ENCODE measurements around the gene ERC2.

The ERC2 gene

GRCh38 chr3:55770077-55770476 is 698.2 kb downstream of the ERC2 start:
- H3F3A ChIP-seq (ENCODE audit: insufficient read depth, low read length): no peaks in the 10 kb centered on the region
- H3K4me1 ChIP-seq (ENCODE audit: insufficient read depth, low read length, severe bottlenecking): peaks cover under 1% of the 10 kb centered on the region
- H3K4me2 ChIP-seq (ENCODE audit: low read length): no peak overlapping the region
- no peak overlapping the region for H2AFZ ChIP-seq (ENCODE audit: low read length)
- no peak overlapping the region for H3K9ac ChIP-seq (ENCODE audit: low read length)
- no peaks in the 10 kb centered on the region for H3K9me2 ChIP-seq (ENCODE audit: low read depth, low read length)
- no peaks in the 10 kb centered on the region for H3K9me3 ChIP-seq (ENCODE audit: low read length)
- no peaks in the 10 kb centered on the region for H3K27me3 ChIP-seq (ENCODE audit: insufficient read depth, low read length)
- H3K36me3 ChIP-seq (ENCODE audit: insufficient read depth, low read length): no peaks in the 10 kb centered on the region
- no peaks in the 10 kb centered on the region for H3K79me2 ChIP-seq (ENCODE audit: insufficient read depth, low read length)
- H4K20me1 ChIP-seq (ENCODE audit: insufficient read depth, low read length): no peaks in the 10 kb centered on the region
- H3K4me3 ChIP-seq (ENCODE audit: low read depth, low read length, poor library complexity, severe bottlenecking): no peak overlapping the region
- no peak overlapping the region for H3K27ac ChIP-seq (ENCODE audit: low read depth, low read length, poor library complexity, severe bottlenecking)
- TF ChIP-seq, protein P1, sequence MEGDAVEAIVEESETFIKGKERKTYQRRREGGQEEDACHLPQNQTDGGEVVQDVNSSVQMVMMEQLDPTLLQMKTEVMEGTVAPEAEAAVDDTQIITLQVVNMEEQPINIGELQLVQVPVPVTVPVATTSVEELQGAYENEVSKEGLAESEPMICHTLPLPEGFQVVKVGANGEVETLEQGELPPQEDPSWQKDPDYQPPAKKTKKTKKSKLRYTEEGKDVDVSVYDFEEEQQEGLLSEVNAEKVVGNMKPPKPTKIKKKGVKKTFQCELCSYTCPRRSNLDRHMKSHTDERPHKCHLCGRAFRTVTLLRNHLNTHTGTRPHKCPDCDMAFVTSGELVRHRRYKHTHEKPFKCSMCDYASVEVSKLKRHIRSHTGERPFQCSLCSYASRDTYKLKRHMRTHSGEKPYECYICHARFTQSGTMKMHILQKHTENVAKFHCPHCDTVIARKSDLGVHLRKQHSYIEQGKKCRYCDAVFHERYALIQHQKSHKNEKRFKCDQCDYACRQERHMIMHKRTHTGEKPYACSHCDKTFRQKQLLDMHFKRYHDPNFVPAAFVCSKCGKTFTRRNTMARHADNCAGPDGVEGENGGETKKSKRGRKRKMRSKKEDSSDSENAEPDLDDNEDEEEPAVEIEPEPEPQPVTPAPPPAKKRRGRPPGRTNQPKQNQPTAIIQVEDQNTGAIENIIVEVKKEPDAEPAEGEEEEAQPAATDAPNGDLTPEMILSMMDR (IDR thresholded peaks at IDR 0.05; ENCODE audit: low read length): no peak
- TF ChIP-seq EZH2 (IDR thresholded peaks at IDR 0.05; ENCODE audit: borderline replicate concordance, low read length): no peak

GRCh38 chr3:55766753-55767152 is 701.5 kb downstream of the ERC2 start:
- H3K4me3 ChIP-seq (ENCODE audit: low read depth, low read length, poor library complexity, severe bottlenecking): no peak overlapping the region
- H3K9me2 ChIP-seq (ENCODE audit: low read depth, low read length): no peaks in the 10 kb centered on the region
- no peak overlapping the region for H3K4me2 ChIP-seq (ENCODE audit: low read length)
- H2AFZ ChIP-seq (ENCODE audit: low read length): no peak overlapping the region
- no peak overlapping the region for H3K27ac ChIP-seq (ENCODE audit: low read depth, low read length, poor library complexity, severe bottlenecking)
- H3K9me3 ChIP-seq (ENCODE audit: low read length): no peaks in the 10 kb centered on the region
- H3K36me3 ChIP-seq (ENCODE audit: insufficient read depth, low read length): no peaks in the 10 kb centered on the region
- H3K27me3 ChIP-seq (ENCODE audit: insufficient read depth, low read length): no peaks in the 10 kb centered on the region
- no peaks in the 10 kb centered on the region for H4K20me1 ChIP-seq (ENCODE audit: insufficient read depth, low read length)
- no peaks in the 10 kb centered on the region for H3F3A ChIP-seq (ENCODE audit: insufficient read depth, low read length)
- no peak overlapping the region for H3K9ac ChIP-seq (ENCODE audit: low read length)
- H3K79me2 ChIP-seq (ENCODE audit: insufficient read depth, low read length): no peaks in the 10 kb centered on the region
- peaks cover 6% of the 10 kb centered on the region for H3K4me1 ChIP-seq (ENCODE audit: insufficient read depth, low read length, severe bottlenecking)
- TF ChIP-seq, protein P1 (IDR thresholded peaks at IDR 0.05; ENCODE audit: low read length): no peak
- TF ChIP-seq EZH2 (IDR thresholded peaks at IDR 0.05; ENCODE audit: borderline replicate concordance, low read length): no peak

DNA sequence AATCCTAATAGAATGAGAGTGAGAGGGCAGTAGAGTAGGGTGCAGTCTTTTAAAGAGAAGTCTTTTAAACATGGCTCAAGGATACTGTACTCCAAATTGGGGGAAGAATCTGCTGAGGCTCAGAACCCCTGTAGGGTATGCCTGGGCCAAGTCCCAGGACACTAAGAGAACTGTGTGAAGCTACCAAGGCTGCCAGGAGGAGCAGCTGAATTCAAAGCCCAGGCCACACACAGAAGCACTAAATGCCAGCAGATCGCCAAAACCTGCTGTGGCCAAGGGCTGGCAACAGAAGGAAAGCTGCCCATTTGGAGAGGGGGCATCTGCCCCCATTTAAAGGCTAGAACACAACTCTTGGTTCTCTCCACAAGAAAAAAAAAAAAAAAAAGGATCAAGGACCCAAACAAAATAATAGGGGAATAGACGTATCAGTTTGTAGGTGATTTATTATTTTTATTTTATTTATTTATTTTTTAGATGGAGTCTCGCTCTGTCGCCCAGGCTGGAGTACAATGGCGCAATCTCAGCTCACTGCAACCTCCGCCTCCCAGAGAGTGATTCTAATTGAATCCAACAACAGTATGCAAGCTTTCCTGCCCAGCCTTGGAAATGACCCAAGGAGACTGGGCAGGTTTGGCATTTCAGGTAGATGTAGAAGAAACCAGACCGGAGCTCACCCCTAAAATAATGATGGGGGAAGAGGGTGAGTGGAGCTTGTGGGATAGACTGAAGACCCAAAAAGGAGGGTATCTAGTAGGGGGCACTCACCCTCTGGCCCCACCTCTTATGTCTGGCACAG is 702.2 kb downstream of the ERC2 start:
- Histone ChIP-seq H2AFZ (ENCODE audit: low read length) (no peak overlapping the region), H3K27me3 (ENCODE audit: insufficient read depth, low read length) (no peaks in the 10 kb centered on the region), H3K79me2 (ENCODE audit: insufficient read depth, low read length) (no peaks in the 10 kb centered on the region), H3K27ac (ENCODE audit: low read depth, low read length, poor library complexity, severe bottlenecking) (no peak overlapping the region), H3K36me3 (ENCODE audit: insufficient read depth, low read length) (no peaks in the 10 kb centered on the region), H3K9me3 (ENCODE audit: low read length) (no peaks in the 10 kb centered on the region), H3F3A (ENCODE audit: insufficient read depth, low read length) (no peaks in the 10 kb centered on the region), H3K4me2 (ENCODE audit: low read length) (no peak overlapping the region), H3K4me1 (ENCODE audit: insufficient read depth, low read length, severe bottlenecking) (peaks cover 6% of the 10 kb centered on the region), H4K20me1 (ENCODE audit: insufficient read depth, low read length) (no peaks in the 10 kb centered on the region), H3K9me2 (ENCODE audit: low read depth, low read length) (no peaks in the 10 kb centered on the region), H3K4me3 (ENCODE audit: low read depth, low read length, poor library complexity, severe bottlenecking) (no peak overlapping the region), H3K9ac (ENCODE audit: low read length) (no peak overlapping the region)
- TF ChIP-seq, protein P1 (IDR thresholded peaks at IDR 0.05; ENCODE audit: low read length): no peak
- no peak for TF ChIP-seq EZH2 (IDR thresholded peaks at IDR 0.05; ENCODE audit: borderline replicate concordance, low read length)
